ENCODE results near the gene R3HDM4.
"Not testable (repeated sequence)": the region's sequence is repeated elsewhere in the genome, so short reads cannot be mapped to it uniquely, and the experiment has no call there.

The R3HDM4 gene

DNA sequence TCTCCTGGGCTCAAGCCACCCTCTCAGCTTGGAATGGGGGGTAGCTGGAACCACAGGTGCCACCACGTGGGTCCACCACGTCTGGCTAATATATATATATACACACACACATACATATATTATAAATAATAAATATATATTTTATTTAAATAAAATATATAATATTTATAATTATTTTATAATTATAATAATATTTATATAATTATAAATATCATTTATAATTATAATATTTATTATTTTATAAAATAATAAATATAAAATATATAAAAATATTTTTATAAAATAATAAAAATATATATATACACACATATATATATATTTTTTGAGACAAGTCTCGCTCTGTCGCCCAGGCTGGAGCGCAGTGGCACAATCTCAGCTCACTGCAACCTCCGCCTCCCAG lies 58.5 kb downstream of the R3HDM4 start:
- no peak for DNase-seq (ENCODE audit: low spot score)

- not testable (repeated sequence) for DNase-seq (ENCODE audit: low spot score)
Measured at GRCh38 chr19:853614-854220, 59.3 kb downstream of the R3HDM4 start.

DNA sequence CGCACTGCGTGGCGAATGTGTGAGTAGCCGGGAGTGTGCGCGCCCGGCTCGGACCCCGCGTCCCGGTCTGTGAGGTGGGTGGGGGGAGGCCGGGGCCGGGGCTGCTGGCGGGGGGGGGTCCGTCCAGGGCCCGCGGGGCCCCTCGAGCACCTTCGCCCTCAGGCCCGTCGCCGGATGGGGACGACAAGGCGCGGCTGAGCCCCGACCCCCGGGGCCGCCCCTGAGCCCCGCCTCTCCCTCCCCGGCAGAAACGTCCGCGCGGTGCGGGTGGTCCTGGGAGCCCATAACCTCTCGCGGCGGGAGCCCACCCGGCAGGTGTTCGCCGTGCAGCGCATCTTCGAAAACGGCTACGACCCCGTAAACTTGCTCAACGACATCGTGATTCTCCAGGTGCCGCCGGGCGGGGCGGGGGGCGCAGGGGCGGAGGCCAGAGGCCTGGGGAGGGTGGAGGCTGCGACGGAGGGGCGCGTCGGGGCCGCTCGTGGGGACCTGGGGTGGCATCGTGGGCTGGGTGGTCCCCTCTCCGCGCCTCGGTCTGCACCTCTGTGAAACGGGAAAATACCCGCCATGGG lies 59.9 kb downstream of the R3HDM4 start:
- DNase-seq (ENCODE audit: low spot score), result no peak

DNA sequence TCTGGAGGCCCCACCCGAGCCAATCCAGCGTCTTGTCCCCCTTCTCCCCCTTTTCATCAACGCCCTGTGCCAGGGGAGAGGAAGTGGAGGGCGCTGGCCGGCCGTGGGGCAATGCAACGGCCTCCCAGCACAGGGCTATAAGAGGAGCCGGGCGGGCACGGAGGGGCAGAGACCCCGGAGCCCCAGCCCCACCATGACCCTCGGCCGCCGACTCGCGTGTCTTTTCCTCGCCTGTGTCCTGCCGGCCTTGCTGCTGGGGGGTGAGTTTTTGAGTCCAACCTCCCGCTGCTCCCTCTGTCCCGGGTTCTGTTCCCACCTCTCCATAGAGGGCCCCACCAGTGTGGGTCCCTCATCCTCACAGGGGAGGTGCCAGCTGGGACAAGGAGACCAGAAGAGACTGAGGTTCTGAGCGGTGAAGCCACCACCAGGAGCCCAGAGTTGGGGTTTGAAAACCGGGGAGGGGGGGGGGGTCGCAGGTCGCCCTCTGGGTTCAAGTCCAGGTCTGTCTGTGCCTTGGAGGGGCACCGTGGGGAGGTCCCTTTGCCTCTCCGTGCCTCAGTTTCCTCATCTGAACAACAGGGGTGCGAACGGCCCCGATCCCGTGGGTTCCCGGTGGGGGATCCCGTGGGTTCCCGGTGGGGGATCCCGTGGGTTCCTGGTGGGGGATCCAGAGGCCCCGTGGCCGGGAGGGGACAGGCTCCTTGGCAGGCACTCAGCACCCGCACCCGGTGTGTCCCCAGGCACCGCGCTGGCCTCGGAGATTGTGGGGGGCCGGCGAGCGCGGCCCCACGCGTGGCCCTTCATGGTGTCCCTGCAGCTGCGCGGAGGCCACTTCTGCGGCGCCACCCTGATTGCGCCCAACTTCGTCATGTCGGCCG lies 60.6 kb downstream of the R3HDM4 start, which contains the start of gene ELANE:
Gene ELANE, plus strand, starts transcription at position 168 of the 878 bp plus-strand sequence. Its CDS starts 26 bp downstream, at position 194.
- DNase-seq (ENCODE audit: low spot score), result no peak

- DNase-seq (ENCODE audit: low spot score), result no peak
Measured at GRCh38 chr19:850979-851335, 62.1 kb downstream of the R3HDM4 start.

DNA sequence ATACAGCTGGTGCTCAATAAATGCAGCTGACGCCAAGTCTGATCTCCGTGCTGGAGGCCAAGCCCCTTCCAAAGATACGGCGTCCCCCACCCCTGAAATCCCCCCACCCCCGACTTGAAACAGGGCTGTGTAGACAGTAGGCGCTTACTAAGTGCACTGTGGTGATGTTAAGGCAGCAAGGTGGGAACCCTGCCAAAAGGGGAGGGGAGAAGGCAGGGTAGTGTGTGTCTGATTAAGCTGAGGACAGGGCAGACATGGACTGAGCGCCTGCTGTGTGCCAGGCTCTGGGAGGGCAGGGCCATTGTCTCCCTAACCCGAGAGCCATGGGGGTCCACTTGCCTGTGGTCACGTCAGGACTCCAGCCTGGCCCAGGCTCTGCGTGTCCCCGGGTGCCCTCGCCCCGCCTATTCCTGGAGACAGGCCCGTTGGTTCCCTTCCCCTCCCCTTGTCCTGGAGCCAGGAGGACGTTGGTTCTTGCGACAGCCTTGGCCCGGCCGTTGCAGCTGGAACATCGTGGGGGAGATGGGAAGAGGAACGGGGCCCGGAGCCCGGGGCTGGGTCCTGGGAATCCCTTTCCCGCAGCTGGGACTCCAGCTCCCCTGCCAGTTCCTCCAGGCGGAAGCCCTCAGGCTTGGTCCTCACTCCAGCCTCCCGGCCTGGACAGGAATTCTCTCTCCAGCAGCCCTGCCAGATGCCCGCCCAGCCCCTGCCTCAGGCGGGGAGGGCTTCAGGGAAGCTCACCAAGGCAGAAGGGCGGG lies 62.6 kb downstream of the R3HDM4 start:
- DNase-seq (ENCODE audit: low spot score), result peak; percentile 65

- DNase-seq (ENCODE audit: low spot score), result not testable (repeated sequence)
Measured at GRCh38 chr19:849195-849594, 63.8 kb downstream of the R3HDM4 start.

- no peak for DNase-seq (ENCODE audit: low spot score)
Measured at GRCh38 chr19:848386-848921, 64.6 kb downstream of the R3HDM4 start.
